ENCODE data around the gene TSPAN15. TPM values are rescaled to one million over a fixed set of nuclear protein-coding genes. Genes with fewer than 3 reads are reported as not detected.

Gene TSPAN15
- total RNA-seq (2022; extraction: Qiagen RNA extraction) = 83.0 to 108 TPM (median 104 TPM) in 5 replicates

GRCh38 chr10:69451209-69451783 is at the start of gene TSPAN15:
TSPAN15 (plus strand) TSS chr10:69451465; CDS start chr10:69451595, 130 bp downstream.

GRCh38 chr10:69416695-69417094 is 34.6 kb upstream of the TSPAN15 start, which contains the start of gene TACR2:
TACR2 (minus strand) TSS chr10:69416918; CDS start chr10:69416323, 595 bp downstream.

Other genes starting within 250 kb of the TSPAN15 start
- gene HKDC1, start 231.1 kb upstream of the TSPAN15 start, total RNA-seq (2022; extraction: Qiagen RNA extraction) = 8.7 to 13.7 TPM (median 10.3 TPM) in 5 replicates
- gene HK1, start 173.0 kb upstream of the TSPAN15 start, total RNA-seq (2022; extraction: Qiagen RNA extraction) = 37.9 to 41.4 TPM (median 39.6 TPM) in 5 replicates
- 0.08 to 0.19 TPM (median 0.14 TPM) in 5 replicates for gene TACR2, start 34.5 kb upstream of the TSPAN15 start, total RNA-seq (2022; extraction: Qiagen RNA extraction)
- gene NEUROG3, start 122.0 kb downstream of the TSPAN15 start, total RNA-seq (2022; extraction: Qiagen RNA extraction) = not detected in 5 replicates
- gene FAM241B, start 178.8 kb downstream of the TSPAN15 start, total RNA-seq (2022; extraction: Qiagen RNA extraction) = 15.9 to 17.9 TPM (median 17.7 TPM) in 5 replicates

Measured in A549 treated with Mapracorat at 1 μM for 4 hours (cell line).